ENCODE measurements around the gene ST3GAL4. TPM values are rescaled to one million over a fixed set of nuclear protein-coding genes. Genes with fewer than 3 reads are reported as not detected.

Gene ST3GAL4
- total RNA-seq, 1 experiment from 2014 or later, result 46.2 TPM

- BruUV-seq (replicated peaks), result no TSS peak
- Histone ChIP-seq H3K27ac (no peak overlapping the region), H4K20me1 (ENCODE audit: insufficient read depth) (no peaks in the 10 kb centered on the region), H3K4me2 (no peak overlapping the region), H3K79me2 (ENCODE audit: low read depth) (no peaks in the 10 kb centered on the region), H3K27me3 (ENCODE audit: insufficient read depth, low read depth) (no peaks in the 10 kb centered on the region), H3K9me3 (ENCODE audit: insufficient read depth, low read depth) (no peaks in the 10 kb centered on the region), H3F3A (ENCODE audit: insufficient read depth, low read depth) (0 out of 2 replicates have a peak, but pooled peaks cover 10% of the 10 kb centered on the region), H3K4me3 (no peak overlapping the region), H3K36me3 (ENCODE audit: low read depth) (peaks cover 3% of the 10 kb centered on the region; the same call in 1 of the 2 replicates), H3K9me2 (ENCODE audit: insufficient read depth) (no peaks in the 10 kb centered on the region), H2AFZ (no peak overlapping the region), H3K4me1 (replicated peaks; ENCODE audit: insufficient read depth) (0 out of 2 replicates have a peak, but pooled peaks cover 5% of the 10 kb centered on the region)
- ChIA-PET POLR2A (ENCODE audit: unreplicated experiment) (no interaction called here), CTCF (no interaction called here)
- DNase-seq, result no peak
- TF ChIP-seq EZH2 (IDR thresholded peaks at IDR 0.05; ENCODE audit: low read depth), result no peak
- TF ChIP-seq CTCF (conservative IDR thresholded peaks at IDR 0.05), result no peak
- intact Hi-C loops (cut with micrococcal nuclease; ENCODE audit: unreplicated experiment), result no loop called here
Measured at GRCh38 chr11:126423154-126423553, 67.7 kb downstream of the ST3GAL4 start.

- no peak overlapping the region for H3K4me3 ChIP-seq
- no peak overlapping the region for H3K27ac ChIP-seq
- no peak overlapping the region for H2AFZ ChIP-seq
- no peaks in the 10 kb centered on the region for H4K20me1 ChIP-seq (ENCODE audit: insufficient read depth)
- H3K27me3 ChIP-seq (ENCODE audit: insufficient read depth, low read depth), result no peaks in the 10 kb centered on the region
- 0 out of 2 replicates have a peak, but pooled peaks cover 10% of the 10 kb centered on the region for H3F3A ChIP-seq (ENCODE audit: insufficient read depth, low read depth)
- TF ChIP-seq CTCF (conservative IDR thresholded peaks at IDR 0.05), result no peak
- TF ChIP-seq EZH2 (IDR thresholded peaks at IDR 0.05; ENCODE audit: low read depth), result no peak
- H3K4me1 ChIP-seq (replicated peaks; ENCODE audit: insufficient read depth), result 0 out of 2 replicates have a peak, but pooled peaks cover 5% of the 10 kb centered on the region
- no peaks in the 10 kb centered on the region for H3K9me3 ChIP-seq (ENCODE audit: insufficient read depth, low read depth)
- ChIA-PET CTCF (no interaction called here), POLR2A (ENCODE audit: unreplicated experiment) (no interaction called here)
- H3K79me2 ChIP-seq (ENCODE audit: low read depth), result no peaks in the 10 kb centered on the region
- no peak overlapping the region for H3K4me2 ChIP-seq
- H3K9me2 ChIP-seq (ENCODE audit: insufficient read depth), result no peaks in the 10 kb centered on the region
- DNase-seq, result no peak
- intact Hi-C loops (cut with micrococcal nuclease; ENCODE audit: unreplicated experiment), result no loop called here
- peaks cover 3% of the 10 kb centered on the region; the same call in 1 of the 2 replicates for H3K36me3 ChIP-seq (ENCODE audit: low read depth)
- BruUV-seq (replicated peaks), result no TSS peak
Measured at GRCh38 chr11:126423743-126424142, 68.3 kb downstream of the ST3GAL4 start.

GRCh38 chr11:126424471-126425039 lies 69.1 kb downstream of the ST3GAL4 start:
- Histone ChIP-seq H3K27ac (no peak overlapping the region), H3K9me2 (ENCODE audit: insufficient read depth) (no peaks in the 10 kb centered on the region), H3K4me1 (replicated peaks; ENCODE audit: insufficient read depth) (0 out of 2 replicates have a peak, but pooled peaks cover 5% of the 10 kb centered on the region), H3K9me3 (ENCODE audit: insufficient read depth, low read depth) (no peaks in the 10 kb centered on the region), H4K20me1 (ENCODE audit: insufficient read depth) (no peaks in the 10 kb centered on the region), H3K27me3 (ENCODE audit: insufficient read depth, low read depth) (no peaks in the 10 kb centered on the region), H2AFZ (no peak overlapping the region), H3K4me3 (no peak overlapping the region), H3F3A (ENCODE audit: insufficient read depth, low read depth) (0 out of 2 replicates have a peak, but pooled peaks cover 5% of the 10 kb centered on the region), H3K4me2 (no peak overlapping the region), H3K36me3 (ENCODE audit: low read depth) (peaks cover 3% of the 10 kb centered on the region; the same call in 1 of the 2 replicates), H3K79me2 (ENCODE audit: low read depth) (no peaks in the 10 kb centered on the region)
- CTCF ChIA-PET, result no interaction called here
- TF ChIP-seq EZH2 (IDR thresholded peaks at IDR 0.05; ENCODE audit: low read depth), result no peak
- intact Hi-C loops (cut with micrococcal nuclease; ENCODE audit: unreplicated experiment), result no loop called here
- DNase-seq, result no peak
- POLR2A ChIA-PET (ENCODE audit: unreplicated experiment), result no interaction called here
- BruUV-seq (replicated peaks), result no TSS peak

Measured in PC-9 (cell line).